ENCODE data around the gene MEGF6.

MEGF6 gene

DNA sequence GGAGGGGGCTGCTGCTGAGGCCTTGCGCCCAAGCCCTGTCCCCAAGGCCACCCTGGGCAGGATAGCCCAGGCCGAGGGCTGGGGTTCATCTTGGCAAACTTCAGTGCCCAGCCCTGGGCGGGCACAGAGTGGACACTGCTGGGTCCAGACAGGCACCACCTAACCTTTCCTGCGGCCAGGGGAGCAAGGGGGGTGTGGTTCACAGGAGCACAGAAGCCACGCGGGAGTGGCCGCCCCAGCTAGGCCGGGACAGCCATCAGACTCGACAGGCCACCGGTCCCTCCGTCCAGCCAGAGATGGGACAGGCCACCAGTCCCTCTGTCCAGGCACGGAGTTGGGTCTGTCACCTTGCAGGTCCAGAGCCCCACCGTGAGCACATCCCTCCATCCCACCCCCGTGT lies 127.9 kb downstream of the MEGF6 start:
- DNase-seq (ENCODE audit: low spot score) = peak; percentile 40

DNA sequence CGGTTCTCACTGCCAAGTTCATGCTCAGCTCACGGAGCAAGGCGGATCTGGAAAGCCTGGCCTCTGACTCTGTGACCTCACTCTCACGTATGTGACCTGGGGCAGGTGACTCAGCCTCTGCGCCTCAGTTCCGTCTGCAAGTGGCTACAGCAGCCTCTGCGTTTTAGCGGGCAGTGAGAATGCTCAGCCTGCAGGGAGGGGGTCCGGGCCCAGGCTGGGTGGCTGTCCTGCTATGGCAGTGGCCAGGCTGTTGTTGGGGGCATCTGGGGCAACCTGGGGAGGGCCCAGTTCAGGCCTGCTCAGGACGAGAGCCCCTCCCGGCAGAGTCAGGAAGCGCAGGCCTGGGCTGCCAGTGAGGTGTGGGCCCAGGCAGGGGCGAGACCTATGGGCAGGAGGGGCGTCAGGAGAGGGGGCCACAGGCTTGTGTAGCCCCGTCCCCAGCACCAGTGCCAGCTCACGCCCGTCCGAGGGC lies 128.9 kb downstream of the MEGF6 start:
- DNase-seq (ENCODE audit: low spot score) = peak; percentile 44

DNA sequence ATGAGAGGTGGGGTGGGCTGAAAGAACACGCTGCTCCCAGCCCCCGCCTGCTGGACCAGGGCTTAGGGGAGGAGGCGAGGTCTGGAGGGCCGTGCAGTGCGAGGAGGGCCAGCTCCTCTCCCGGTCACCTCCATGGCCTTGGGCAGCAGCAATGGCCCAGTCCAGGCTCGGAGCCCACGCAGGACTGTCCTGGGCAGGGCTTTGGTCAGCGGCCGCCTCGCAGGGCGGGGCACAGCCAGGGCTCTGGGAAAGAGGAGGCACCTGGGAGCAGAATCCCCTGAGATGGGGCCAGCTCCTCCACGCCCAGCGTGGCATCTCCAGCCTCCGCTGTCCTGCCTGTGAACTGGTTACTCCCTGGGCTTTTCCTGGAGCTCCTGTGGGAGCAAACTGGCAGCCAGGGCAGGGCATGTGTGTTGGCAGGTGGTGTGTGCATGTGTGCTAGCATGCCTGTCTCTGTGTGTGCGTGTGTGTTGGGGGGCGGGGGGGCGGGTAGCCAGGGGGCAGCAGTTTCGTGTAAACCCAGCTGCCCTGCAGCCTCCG lies 129.4 kb downstream of the MEGF6 start:
- no peak for DNase-seq (ENCODE audit: low spot score)

DNA sequence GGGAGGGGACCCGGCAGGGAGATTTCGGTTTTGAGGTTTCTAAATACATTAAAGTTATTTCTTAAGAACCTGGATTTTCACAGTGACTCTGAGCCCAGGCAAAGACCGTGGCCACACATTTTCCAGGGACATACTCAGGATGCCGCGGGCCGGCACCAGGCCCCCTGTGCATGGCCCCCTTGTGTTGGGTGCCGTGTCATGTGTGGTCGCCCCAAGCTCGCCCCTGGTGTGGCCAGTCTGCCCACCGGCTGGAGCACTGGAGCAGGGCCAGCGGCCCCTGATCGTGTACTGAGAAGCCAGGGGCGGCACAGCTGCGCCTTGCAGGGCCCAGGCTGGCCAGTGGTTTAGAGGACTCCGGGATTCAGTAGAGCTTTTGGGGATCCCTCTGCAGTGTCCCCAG lies 130.3 kb downstream of the MEGF6 start:
- no peak for DNase-seq (ENCODE audit: low spot score)

DNA sequence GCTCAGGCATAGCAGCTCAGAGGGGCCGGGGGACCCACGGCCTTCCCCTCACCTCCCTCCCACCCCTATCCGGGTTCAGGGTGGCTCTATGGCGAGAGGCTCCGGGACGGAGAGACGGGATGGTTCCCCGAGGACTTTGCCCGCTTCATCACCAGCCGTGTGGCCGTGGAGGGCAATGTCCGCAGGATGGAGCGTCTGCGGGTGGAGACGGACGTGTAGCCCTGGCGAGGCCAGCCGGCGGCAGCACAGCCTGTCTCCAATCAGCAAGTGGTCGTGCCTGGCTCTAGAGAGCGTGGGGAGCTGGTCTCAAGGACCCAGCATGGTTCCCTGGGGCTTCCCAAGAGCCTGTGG lies 131.0 kb downstream of the MEGF6 start:
- peak; percentile 44 for DNase-seq (ENCODE audit: low spot score)

DNA sequence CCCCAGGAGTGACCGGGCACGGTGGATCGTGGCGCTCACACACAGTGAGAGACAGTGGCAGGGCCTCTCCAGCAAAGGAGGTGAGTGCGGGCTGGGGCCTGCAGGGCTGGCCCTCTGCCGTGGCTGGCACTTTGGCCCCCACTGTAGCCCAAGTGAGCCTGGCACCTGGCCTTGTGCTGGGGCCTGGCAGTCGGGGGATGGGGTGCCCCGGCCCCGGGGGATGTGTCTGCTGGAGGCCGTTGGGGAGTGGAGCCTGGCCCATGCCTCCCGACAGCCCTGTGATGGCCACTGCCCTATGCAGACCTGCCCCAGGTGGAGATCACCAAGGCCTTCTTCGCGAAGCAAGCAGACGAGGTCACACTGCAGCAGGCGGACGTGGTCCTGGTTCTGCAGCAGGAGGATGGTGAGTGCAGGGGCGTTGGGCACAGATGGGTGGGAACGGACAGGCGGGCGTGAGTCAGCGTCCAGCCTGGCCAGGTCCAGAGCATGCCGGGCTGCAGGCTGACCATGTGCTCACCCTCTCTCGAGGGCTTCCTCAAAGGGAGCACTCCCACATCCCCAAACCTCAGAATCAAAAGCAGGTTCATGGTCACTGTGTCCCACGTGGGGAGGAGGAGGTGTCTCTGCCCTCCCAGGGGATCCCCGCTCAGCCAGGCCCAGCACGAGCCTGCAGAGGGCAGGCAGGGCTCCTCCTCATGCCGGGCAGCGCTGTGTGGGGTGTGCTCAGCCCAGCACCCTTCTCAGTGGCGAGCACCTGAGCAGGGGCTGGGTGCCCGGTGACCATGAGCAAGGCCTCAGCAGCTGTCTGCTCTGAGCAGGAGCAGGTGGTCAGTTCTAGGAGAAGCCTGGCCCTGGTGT lies 131.6 kb downstream of the MEGF6 start:
- no peak for DNase-seq (ENCODE audit: low spot score)

DNA sequence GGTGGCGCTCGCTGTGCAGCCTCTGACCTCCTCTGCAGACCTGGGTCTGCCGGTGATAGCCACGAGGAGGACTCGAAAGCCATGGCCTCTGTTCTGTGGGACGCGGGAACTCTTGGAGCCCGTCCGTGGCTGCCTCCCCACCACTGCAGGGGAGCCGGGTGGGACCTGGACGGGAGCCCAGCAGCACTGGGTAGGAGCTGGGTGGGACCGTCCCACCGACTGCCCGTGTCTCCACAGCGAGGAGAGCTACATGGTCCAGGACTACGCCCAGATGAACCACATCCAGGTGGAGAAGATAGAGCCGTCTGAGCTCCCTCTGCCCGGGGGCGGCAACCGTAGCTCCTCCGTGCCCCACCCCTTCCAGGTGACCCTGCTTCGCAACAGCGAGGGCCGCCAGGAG lies 133.1 kb downstream of the MEGF6 start:
- DNase-seq (ENCODE audit: low spot score) = no peak

DNA sequence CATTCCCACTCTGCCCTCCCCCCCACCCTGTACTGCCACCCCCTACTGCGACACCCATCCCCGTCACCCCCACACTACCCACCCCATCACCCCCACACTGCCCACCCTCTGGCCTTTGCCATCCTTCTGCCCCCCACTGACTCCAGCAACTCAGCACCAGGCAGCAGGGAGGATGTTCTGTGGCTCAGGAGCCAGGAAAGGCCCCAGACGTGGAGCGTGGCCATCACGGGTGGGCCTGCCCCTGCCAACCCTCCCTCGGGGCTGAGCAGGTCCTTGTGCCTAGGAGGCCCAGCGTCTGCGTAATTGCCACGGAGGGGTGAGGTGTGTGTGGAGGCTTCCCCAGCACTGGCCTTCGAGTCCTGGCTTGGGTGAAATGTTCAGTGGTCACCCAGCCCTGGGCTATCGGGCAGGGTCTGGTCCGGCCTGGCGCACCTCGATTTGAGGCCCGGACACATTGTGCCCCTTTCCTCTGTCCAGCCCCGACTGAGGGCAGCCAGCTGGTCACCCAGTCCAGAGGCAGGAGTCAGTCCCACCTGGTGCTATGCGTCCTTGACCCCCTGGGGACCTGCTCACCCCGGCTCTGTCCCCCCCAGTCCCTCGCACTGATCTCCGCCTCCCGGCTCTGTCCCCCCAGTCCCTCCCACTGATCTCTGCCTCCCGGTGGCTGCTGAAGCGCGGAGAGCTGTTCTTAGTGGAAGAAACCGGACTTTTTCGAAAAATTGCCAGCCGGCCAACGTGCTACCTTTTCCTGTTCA lies 133.9 kb downstream of the MEGF6 start:
- DNase-seq (ENCODE audit: low spot score) = no peak

DNA sequence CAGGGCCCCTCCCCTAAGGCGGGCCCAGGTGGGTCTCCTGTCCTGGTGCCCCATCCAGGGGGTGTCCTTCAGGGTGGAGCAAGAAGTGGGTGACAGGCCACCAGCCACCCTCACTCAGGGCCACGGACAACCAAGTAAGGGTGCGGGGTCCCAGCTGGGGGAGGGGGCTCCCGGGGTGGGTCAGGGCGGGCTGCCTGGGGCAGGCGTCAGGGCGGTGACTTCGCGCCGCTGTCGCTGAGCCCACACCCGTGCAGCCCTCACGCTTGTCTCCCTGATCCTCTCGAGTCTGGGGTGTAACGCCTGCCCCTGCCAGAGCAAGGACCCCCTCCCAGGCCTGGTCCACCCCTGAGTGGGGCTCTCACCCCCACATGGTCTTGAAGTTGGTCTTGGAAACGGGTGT lies 134.6 kb downstream of the MEGF6 start:
- DNase-seq (ENCODE audit: low spot score) = no peak

DNA sequence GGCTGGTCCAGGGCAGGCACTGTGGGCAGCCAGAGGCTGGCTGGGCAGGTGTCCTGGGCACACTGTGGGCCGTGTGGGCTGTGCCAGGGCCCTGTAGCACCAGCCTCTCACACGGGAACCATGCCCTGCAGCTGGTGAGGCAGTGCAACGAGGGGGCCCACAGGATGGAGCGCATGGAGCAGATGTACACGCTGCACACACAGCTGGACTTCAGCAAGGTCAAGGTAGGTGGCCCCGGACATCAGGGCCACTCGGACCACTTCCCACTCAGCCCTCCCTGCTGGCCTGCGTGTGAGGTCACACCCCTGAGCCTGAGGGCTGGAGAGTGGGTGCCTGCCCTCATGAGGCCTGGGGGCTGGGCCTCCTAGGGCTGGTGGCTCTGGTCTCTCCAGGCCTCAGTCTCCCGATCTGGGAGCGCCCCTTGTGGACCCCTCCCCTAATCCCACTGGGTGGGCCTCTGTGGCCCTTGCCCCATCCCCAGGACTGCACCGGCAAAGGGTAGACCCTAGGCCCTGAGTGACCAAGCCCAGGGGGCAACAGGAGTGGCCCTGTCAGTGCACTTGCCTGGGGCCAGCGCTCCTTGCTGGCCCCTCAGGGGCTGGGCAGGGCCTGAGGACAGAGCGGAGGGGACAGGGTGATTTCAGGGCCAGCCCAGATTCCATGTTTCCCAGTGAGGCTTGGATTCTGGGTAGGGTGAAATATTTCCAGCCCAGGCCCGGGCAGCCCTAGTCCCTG lies 135.3 kb downstream of the MEGF6 start:
- DNase-seq (ENCODE audit: low spot score) = no peak

DNA sequence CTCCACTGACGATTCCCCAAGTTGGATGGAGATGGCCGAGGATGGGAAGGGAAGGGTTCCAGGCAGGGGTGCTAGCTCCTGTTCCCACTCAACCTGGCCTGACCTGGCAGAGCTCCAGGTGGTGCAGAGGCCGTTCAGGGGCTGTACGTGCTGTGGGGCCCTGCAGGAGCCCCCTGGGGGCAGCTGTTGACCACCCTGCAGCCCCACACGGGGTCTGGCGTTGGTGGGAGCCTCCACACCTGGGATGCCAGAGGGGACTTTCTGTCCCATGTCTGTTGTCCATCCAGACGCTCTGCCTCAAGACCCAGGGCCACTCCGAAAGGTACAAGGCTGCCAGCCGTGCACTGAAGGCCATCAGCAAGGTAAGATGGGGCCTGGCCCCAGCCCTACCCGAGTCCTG lies 136.9 kb downstream of the MEGF6 start:
- DNase-seq (ENCODE audit: low spot score) = no peak

DNA sequence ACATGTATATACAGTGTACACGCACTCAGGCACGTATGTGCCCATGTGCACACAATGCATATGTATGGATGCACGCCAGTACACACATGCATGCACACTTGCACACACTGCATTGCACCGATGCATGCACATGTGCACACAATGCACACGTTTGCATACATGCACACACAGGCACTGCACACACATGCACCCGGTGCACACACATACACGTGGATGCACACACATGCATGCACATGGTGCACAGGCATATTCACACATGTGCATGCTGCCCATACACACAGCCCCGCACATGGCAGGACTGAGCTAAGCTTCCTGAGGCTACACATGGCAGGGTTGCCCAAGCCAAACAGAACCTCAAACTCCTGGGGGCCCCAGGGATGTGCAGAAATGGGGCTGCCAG lies 137.3 kb downstream of the MEGF6 start:
- no peak for DNase-seq (ENCODE audit: low spot score)

DNA sequence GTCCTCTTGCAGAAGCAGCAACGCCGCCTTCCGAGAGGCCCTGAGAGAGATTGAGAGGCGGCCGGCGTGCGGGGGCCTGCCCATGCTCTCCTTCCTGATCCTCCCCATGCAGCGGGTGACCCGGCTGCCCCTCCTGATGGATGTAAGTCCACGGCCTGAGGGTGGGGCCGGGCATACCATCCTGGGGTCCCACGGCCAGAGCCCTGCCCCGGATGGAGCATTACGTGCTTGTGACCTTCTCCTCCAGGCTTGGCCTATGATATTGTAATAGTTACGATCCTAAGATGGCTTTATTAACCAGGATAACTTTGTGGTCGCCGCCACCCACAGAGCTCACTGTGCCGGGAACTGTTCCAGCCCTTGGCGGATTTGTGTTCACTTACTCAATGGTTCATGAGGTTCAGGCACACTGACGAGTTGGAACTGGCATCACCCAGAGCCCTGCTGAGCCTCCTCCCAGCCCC lies 137.9 kb downstream of the MEGF6 start:
- DNase-seq (ENCODE audit: low spot score) = no peak

DNA sequence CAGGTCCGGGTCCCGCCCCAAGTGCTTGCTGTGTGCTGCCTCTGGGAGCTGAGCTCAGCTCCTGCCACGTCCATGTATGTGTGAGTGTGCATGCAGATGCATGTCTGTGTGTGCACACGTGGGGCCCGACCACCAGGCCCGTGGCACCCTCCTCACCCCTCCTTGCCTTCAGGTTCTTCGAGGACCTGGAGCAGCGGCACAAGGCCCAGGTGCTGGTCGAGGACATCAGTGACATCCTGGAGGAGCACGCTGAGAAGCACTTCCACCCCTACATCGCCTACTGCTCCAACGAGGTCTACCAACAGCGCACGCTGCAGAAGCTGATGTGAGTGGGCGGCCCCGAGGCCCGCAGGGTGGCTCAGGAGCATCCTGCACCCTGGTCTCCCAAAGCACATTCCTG lies 138.4 kb downstream of the MEGF6 start:
- no peak for DNase-seq (ENCODE audit: low spot score)

DNA sequence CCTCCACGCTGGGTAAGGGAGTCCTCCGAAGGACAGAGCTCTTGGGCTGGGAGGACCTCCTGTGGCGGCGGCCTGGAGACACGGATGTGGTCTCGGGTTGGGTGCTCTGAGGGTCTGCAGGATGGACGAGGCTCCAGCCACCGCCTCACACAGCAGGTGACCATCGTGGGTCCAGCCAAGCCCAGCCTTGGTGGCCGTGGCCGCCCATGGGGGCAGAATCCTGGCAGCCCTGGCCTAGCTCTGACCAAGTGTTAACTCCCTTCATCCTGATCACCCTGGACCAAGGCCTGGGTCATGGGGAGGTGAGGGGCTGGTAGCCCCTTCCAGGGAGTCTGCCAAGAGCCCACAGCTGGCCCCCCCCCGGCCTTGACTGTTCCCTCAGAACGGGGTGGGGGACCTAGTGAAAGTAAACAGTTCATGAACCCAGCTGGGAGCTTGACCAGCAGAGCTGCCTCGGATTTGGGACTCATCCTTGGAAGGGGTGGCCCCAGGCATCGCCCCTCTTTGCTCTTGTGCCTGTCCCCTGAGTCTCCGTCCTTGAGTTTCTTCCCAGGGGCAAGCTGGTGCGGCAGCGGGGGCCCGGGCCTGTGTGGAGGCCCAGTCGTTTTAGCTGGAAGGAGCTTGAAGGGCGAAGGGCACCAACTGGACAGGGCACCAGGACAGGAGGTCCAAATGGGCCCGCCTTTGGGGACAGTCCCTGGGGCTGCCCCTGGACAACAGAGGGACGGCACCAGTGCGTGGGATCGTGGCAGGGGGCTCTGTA lies 139.0 kb downstream of the MEGF6 start:
- DNase-seq (ENCODE audit: low spot score) = no peak

DNA sequence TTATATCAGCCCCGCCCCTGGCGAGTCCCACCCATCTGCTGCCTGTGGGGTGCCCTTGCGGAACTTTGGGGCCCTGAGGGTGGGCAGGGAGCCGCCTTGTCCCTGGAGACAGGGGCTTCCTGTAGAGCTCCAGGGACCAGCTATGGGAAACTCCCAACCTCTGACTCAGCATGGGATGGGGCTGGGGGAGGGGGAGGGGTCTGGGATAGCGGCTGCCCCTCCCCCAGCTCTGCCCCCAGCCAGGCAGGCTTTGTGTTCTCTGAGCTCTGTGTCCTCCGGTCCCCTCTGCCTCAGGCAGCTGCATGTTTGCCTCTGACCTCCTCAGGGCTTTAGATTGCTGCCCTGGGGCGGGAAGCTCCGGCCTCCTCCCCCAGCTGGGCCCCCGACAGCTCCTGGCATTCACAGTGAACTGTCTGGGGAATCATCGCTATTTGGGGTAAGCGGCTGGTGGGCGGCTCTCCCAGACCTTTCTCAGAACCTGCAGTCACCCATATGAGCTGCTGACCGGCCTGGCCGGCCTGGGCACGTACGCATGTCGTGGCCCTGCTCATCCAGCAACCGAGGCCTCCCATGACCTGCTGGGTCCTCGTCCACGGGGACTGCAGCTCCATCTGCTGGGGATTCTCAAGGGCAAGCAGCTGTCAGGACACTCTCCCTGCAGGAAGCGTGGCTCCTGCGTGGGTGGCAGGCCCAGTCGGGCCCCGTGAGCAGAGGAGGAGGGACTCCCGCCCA lies 139.8 kb downstream of the MEGF6 start:
- DNase-seq (ENCODE audit: low spot score) = peak; percentile 91

DNA sequence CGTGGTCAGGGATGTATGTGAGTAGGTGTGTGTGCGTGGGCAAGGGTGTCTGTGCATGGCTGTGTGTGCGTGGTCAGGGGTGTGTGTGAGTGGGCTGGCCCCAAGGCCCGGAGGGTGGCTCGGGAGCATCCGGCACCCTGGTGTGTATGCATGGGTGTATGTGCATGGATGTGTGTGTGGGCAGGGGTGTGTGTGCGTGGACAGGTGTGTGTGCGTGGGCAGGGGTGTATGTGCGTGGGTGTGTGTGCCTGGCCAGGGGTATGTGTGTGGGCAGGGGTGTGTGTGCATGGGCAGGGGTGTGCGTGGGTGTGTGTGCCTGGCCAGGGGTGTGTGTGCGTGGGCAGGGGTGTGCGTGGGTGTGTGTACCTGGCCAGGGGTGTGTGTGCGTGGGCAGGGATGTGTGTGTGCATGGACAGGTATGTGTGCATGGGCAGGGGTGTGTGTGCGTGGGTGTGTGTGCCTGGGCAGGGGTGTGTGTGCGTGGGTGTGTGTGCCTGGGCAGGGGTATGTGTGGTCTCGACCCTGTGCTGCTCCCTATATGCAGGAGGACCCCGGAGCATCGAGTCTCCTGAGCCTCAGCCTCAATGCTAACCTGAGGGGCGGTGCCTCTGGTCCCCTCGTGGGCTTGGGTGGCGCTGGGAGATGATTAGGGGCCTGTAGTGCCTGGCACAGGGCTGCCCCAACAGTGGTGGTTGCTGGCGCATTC lies 140.5 kb downstream of the MEGF6 start:
- DNase-seq (ENCODE audit: low spot score) = no peak

DNA sequence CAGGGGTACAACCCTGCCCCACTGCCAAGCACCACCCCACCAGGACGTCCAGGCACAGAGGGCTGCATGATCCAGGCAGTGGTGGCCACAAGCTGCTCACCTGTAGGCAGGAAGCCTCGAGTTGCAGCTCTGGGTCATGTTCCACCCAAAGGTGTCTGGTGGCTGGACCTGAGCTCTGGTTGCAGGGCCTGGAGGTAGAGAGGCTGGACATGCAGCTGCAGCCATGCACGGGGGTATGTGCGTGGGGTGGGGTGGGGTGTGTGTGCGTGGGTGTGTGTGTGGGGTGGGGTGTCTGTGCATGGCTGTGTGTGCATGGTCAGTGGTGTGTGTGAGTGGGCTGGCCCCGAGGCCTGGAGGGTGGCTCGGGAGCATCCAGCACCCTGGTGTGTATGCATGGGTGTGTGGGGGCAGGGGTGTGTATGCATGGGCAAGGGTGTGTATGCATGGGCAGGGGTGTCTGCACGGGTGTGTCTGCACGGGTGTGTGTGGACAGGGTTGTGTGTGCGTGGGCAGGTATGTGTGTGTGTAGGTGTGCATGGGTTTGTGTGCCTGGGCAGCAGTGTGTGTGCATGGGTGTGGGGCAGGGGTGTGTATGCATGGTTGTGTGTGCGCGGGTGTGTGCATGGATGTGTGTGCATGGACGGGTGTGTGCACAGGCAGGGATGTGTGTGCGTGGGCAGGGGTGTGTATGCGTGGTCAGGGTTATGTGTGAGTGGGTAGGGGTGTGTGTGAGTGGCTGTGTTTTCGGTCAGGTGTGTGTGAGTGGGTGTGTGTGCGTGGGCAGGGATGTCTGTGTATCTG lies 141.3 kb downstream of the MEGF6 start:
- no peak for DNase-seq (ENCODE audit: low spot score)

DNA sequence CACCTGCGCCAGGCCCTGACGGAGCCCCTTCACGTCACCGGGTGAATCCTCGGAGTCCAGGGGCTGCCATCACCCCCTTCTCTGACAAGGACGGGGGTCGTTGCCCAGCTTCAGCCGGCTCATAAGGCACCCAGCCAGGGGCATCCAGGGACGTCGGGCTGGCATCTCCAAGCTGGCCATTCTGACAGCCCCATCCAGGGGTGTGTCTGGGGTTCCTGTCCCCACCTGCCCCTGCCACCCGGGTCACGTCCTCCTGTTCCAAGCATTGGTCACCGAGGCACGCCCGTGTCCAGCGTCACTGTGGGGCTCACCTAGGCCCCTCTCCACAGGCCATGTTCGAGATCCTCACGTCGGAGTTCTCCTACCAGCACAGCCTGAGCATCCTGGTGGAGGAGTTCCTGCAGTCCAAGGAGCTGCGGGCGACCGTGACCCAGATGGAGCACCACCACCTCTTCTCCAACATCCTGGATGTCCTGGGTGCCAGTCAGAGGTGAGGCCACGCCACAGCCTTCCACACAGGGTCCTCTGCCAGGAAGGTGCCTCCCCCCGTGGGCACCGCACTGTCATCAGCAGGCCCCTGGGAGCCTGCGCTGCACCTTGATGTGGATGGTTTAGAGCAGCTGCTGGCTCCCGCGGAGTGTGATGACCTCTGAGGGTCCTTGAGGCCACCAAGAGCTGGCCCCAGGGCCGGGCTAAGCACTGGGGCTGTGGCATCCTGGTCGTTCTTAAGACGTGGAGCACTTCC lies 142.0 kb downstream of the MEGF6 start:
- DNase-seq (ENCODE audit: low spot score) = no peak

Data from HuH-7 (cell line).